ENCODE results near the gene TCEA2.

GRCh38 chr20:64113444-64113775, 50.4 kb downstream of the TCEA2 start:
- TF ChIP-seq REST (IDR thresholded peaks at IDR 0.05; ENCODE audit: low read depth) (no peak), YY1 (IDR thresholded peaks at IDR 0.05; ENCODE audit: low read depth) (no peak), TAF1 (IDR thresholded peaks at IDR 0.05; ENCODE audit: low read depth) (no peak), ZBTB7A (IDR thresholded peaks at IDR 0.05; ENCODE audit: low read depth) (no peak), CEBPB (IDR thresholded peaks at IDR 0.05) (no peak), RAD21 (IDR thresholded peaks at IDR 0.05; ENCODE audit: low read depth) (no peak), EP300 (IDR thresholded peaks at IDR 0.05; ENCODE audit: borderline replicate concordance) (no peak), TCF12 (IDR thresholded peaks at IDR 0.05; ENCODE audit: low read depth) (no peak), MAX (IDR thresholded peaks at IDR 0.05) (no peak), FOXM1 (IDR thresholded peaks at IDR 0.05; ENCODE audit: borderline replicate concordance, low read depth) (no peak), NFIC (IDR thresholded peaks at IDR 0.05) (no peak), EGR1 (IDR thresholded peaks at IDR 0.05) (no peak), USF1 (IDR thresholded peaks at IDR 0.05) (no peak), CREB1 (IDR thresholded peaks at IDR 0.05; ENCODE audit: low read depth) (no peak)

Data from Ishikawa (cell line).